ENCODE results near the gene DCP2. TPM values are rescaled to one million over a fixed set of nuclear protein-coding genes. Genes with fewer than 3 reads are reported as not detected.

Gene DCP2
- total and polyA plus RNA-seq, 4 donors: 6.0 to 59.3 (median 23.9) TPM

DNA sequence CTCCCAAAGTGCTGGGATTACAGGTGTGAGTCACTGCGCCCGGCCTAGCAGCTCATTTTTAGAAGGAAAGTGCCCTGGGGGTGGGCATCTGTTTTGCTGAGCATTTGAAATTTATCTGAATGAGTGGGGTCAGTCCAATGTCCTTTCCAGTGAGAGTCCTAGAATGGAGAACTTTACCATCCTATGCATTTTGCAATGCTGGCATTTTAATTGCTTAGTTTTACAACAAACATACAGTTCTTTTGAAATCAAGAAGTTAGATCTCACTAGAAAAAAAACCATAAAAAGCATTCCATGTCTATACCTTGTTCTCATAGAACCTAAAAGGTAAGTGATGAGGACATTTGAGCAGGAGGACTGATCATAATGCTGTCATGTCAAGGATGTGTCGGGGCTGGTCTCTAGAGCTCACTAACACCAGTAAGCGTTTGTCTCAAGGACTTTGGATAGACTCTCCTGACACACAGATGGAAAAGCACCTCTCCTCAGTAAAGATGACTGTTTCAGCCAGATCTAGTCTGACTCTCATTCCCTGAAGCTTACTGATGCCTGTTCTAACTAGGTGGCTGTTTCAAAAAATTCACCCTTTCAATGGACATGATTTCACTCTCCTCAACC, 83.9 kb downstream of the DCP2 start:
- H3K4me3 ChIP-seq (ENCODE audit: low read length in 2 of 2): no peak overlapping the region
- DNase-seq (no peak), ATAC-seq (ENCODE audit: low FRiP score) (no peak)
- intact Hi-C loops (cut with DNase I): no loop called here
- no peak overlapping the region for H3K27ac ChIP-seq (ENCODE audit: low read depth in 1 of 2, low read length in 2 of 2)
- H3K4me1 ChIP-seq (ENCODE audit: control insufficient read depth in 1 of 2, insufficient read depth in 2 of 2, low read length in 2 of 2): no peaks in the 10 kb centered on the region
- peaks cover 0 to 2% of the 10 kb centered on the region in 2 donors for H3K36me3 ChIP-seq (ENCODE audit: control insufficient read depth in 1 of 2, insufficient read depth in 2 of 2, low read length in 1 of 2)
- WGBS, 2 donors: 96 to 97% methylated on average over 4 of the region's 4 CpGs
- H3K27me3 ChIP-seq (ENCODE audit: control insufficient read depth in 1 of 2, insufficient read depth in 2 of 2, low read length in 1 of 2): no peaks in the 10 kb centered on the region
- no peaks in the 10 kb centered on the region for H3K9me3 ChIP-seq (ENCODE audit: control insufficient read depth, low read length)

DNA sequence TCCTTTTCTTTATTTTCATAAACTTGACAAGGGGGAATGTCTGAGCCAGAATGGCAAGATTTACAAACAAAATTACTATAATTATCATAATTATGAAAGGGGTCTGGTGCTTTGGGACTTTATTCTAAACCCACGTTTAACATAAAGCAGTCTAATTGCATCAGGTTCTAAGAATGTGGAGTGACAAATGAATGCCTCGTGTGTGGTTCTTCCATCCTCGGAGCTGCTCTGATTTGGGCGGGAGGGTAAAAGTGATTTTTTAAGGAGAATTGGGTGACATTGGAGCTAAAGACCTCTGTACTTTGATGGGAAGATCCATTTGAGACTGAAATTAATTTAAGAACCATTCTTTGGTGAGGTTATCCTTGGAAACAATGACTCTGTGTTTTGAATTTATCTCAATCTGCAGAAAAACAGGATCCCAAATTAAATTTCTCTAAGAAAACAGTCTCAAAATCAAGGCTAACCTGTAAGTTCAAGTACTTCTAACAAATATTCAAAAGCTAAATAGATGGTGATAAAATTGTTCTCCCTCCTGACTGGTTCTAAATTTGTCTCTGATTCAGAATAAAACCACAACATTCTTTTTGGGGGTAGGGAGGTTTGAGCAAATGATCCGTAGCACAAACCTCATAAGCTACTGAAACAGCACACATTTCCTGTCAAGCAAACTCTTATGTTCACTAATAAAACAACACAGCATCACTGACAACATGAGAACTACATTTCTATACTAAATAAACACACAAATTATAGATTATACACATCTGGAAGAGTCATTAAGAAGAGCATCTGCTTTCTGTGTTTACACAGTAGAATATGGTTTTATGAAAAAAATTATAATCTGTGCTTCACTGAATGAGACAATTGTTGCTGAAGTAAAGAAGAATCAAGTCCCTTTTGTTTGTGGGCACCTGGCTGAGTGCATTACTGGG, 85.5 kb downstream of the DCP2 start:
- peaks cover 0 to 2% of the 10 kb centered on the region in 2 donors for H3K36me3 ChIP-seq (ENCODE audit: control insufficient read depth in 1 of 2, insufficient read depth in 2 of 2, low read length in 1 of 2)
- intact Hi-C loops (cut with DNase I): no loop called here
- H3K4me3 ChIP-seq (ENCODE audit: low read length in 2 of 2): no peak overlapping the region
- no peaks in the 10 kb centered on the region for H3K9me3 ChIP-seq (ENCODE audit: control insufficient read depth, low read length)
- no peak overlapping the region for H3K27ac ChIP-seq (ENCODE audit: low read depth in 1 of 2, low read length in 2 of 2)
- 65 to 72% methylated on average over 5 of the region's 5 CpGs for WGBS, 2 donors
- no peak for DNase-seq
- ATAC-seq (ENCODE audit: low FRiP score): no peak
- no peaks in the 10 kb centered on the region for H3K4me1 ChIP-seq (ENCODE audit: control insufficient read depth in 1 of 2, insufficient read depth in 2 of 2, low read length in 2 of 2)
- H3K27me3 ChIP-seq (ENCODE audit: control insufficient read depth in 1 of 2, insufficient read depth in 2 of 2, low read length in 1 of 2): no peaks in the 10 kb centered on the region

- intact Hi-C loops (cut with DNase I): no loop called here
Measured at GRCh38 chr5:113062869-113063508, 86.4 kb downstream of the DCP2 start.

GRCh38 chr5:113063927-113064326, 87.3 kb downstream of the DCP2 start:
- WGBS, 2 donors: 88 to 89% methylated on average over 12 of the region's 12 CpGs
- H3K36me3 ChIP-seq (ENCODE audit: control insufficient read depth in 1 of 2, insufficient read depth in 2 of 2, low read length in 1 of 2): peaks cover 0 to 2% of the 10 kb centered on the region in 2 donors
- no peak overlapping the region for H3K27ac ChIP-seq (ENCODE audit: low read depth in 1 of 2, low read length in 2 of 2)
- H3K4me1 ChIP-seq (ENCODE audit: control insufficient read depth in 1 of 2, insufficient read depth in 2 of 2, low read length in 2 of 2): no peaks in the 10 kb centered on the region
- no peaks in the 10 kb centered on the region for H3K27me3 ChIP-seq (ENCODE audit: control insufficient read depth in 1 of 2, insufficient read depth in 2 of 2, low read length in 1 of 2)
- no peak for ATAC-seq (ENCODE audit: low FRiP score)
- H3K9me3 ChIP-seq (ENCODE audit: control insufficient read depth, low read length): no peaks in the 10 kb centered on the region
- no peak for DNase-seq
- intact Hi-C loops (cut with DNase I): no loop called here
- H3K4me3 ChIP-seq (ENCODE audit: low read length in 2 of 2): no peak overlapping the region

More at GRCh38 chr5:113062869-113063508, 86.4 kb downstream of the DCP2 start:
- H3K27me3 ChIP-seq (ENCODE audit: control insufficient read depth in 1 of 2, insufficient read depth in 2 of 2, low read length in 1 of 2): no peaks in the 10 kb centered on the region
- H3K4me1 ChIP-seq (ENCODE audit: control insufficient read depth in 1 of 2, insufficient read depth in 2 of 2, low read length in 2 of 2): no peaks in the 10 kb centered on the region
- no peak overlapping the region for H3K27ac ChIP-seq (ENCODE audit: low read depth in 1 of 2, low read length in 2 of 2)
- H3K9me3 ChIP-seq (ENCODE audit: control insufficient read depth, low read length): no peaks in the 10 kb centered on the region
- ATAC-seq (ENCODE audit: low FRiP score) (no peak), DNase-seq (no peak)
- no peak overlapping the region for H3K4me3 ChIP-seq (ENCODE audit: low read length in 2 of 2)
- WGBS, 2 donors: 88 to 90% methylated on average over 6 of the region's 6 CpGs
- peaks cover 0 to 2% of the 10 kb centered on the region in 2 donors for H3K36me3 ChIP-seq (ENCODE audit: control insufficient read depth in 1 of 2, insufficient read depth in 2 of 2, low read length in 1 of 2)

DNA sequence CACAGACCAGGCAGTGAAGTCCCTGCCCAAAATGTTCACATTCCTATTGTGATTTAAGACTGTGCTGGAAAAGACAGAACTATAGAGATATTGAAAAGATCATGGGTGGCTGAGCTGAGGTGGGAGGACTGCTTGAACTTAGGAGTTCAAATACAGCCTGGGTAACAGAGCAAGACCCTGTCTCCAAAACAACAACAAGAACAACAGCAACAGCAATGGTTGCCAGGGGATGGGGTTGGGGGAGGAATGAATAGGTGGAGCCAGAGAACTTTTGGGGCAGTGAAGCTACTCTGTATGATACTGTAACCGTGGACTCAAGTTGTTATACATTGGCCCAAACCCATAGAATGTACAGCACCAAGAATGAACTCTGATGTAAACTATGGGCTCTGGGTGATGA, 88.2 kb downstream of the DCP2 start:
- H3K27ac ChIP-seq (ENCODE audit: low read depth in 1 of 2, low read length in 2 of 2): no peak overlapping the region
- intact Hi-C loops (cut with DNase I): no loop called here
- no peak overlapping the region for H3K4me3 ChIP-seq (ENCODE audit: low read length in 2 of 2)
- H3K36me3 ChIP-seq (ENCODE audit: control insufficient read depth in 1 of 2, insufficient read depth in 2 of 2, low read length in 1 of 2): peaks cover 0 to 2% of the 10 kb centered on the region in 2 donors
- H3K4me1 ChIP-seq (ENCODE audit: control insufficient read depth in 1 of 2, insufficient read depth in 2 of 2, low read length in 2 of 2): no peaks in the 10 kb centered on the region
- DNase-seq (no peak), ATAC-seq (ENCODE audit: low FRiP score) (no peak)
- WGBS, 2 donors: 100% methylated on average over 1 of the region's 1 CpG
- no peaks in the 10 kb centered on the region for H3K27me3 ChIP-seq (ENCODE audit: control insufficient read depth in 1 of 2, insufficient read depth in 2 of 2, low read length in 1 of 2)
- H3K9me3 ChIP-seq (ENCODE audit: control insufficient read depth, low read length): no peaks in the 10 kb centered on the region

DNA sequence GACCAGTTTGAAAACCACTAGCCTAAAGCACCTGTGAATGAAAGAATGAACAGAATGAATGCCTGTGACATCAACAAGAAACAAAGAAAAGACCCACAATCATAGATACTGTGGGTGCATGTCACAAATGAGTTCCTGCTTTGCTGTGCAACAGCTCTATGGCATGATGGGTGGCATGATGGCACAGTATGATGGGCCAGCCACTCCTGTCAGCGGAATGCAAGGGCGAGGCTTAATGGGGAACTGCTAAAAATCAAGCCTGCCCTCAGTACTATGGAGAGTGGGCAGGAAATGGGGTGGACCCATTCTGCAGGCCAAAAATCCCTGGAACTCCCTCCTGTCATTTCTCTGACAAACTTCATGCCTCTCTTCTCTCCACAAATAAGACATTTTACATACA, 89.0 kb downstream of the DCP2 start:
- Histone ChIP-seq H3K4me3 (ENCODE audit: low read length in 2 of 2) (no peak overlapping the region), H3K27me3 (ENCODE audit: control insufficient read depth in 1 of 2, insufficient read depth in 2 of 2, low read length in 1 of 2) (no peaks in the 10 kb centered on the region), H3K36me3 (ENCODE audit: control insufficient read depth in 1 of 2, insufficient read depth in 2 of 2, low read length in 1 of 2) (peaks cover 0 to 2% of the 10 kb centered on the region in 2 donors), H3K9me3 (ENCODE audit: control insufficient read depth, low read length) (no peaks in the 10 kb centered on the region), H3K27ac (ENCODE audit: low read depth in 1 of 2, low read length in 2 of 2) (no peak overlapping the region), H3K4me1 (ENCODE audit: control insufficient read depth in 1 of 2, insufficient read depth in 2 of 2, low read length in 2 of 2) (no peaks in the 10 kb centered on the region)
- DNase-seq: no peak
- ATAC-seq (ENCODE audit: low FRiP score): no peak
- intact Hi-C loops (cut with DNase I): no loop called here
- WGBS, 2 donors: 94 to 96% methylated on average over 2 of the region's 2 CpGs

DNA sequence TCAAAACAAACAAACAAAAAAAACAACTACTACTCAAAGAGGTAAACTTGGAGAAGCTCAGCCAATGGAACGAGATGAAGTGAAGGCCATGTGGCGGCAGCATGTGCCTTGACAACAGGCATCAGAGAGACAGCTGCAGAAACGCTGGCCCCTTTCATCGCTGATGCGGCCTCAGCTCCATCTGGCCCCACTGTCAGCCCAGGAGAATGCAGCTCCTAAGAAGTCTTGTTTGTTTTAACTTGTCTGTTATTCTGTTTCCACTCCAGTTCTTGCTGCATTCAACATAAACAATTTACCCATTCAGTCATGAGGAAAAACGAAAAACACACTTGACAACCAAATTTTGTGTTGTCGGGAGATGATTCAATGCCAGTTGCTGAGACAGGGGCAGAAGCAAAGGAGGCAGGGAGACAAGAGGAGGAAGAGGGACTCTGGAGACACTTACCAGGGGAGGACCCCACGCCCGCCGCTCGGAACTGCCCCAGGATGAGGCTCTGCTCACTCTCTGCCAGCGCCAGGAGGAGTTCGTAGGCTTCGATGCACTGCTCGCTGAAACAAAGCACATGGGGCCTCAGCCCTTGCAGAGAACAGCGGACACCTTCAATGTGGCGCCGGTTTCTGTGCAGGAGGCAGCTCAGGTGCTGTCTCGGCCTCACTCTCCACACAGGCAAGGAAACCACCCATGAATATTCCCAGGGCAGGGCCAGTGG, 91.2 kb downstream of the DCP2 start:
- no peak for ATAC-seq (ENCODE audit: low FRiP score)
- H3K27me3 ChIP-seq (ENCODE audit: control insufficient read depth in 1 of 2, insufficient read depth in 2 of 2, low read length in 1 of 2): no peaks in the 10 kb centered on the region
- WGBS, 2 donors: 91 to 94% methylated on average over 19 of the region's 19 CpGs
- DNase-seq: no peak
- no peak overlapping the region for H3K4me3 ChIP-seq (ENCODE audit: low read length in 2 of 2)
- H3K4me1 ChIP-seq (ENCODE audit: control insufficient read depth in 1 of 2, insufficient read depth in 2 of 2, low read length in 2 of 2): no peaks in the 10 kb centered on the region
- no peak overlapping the region for H3K27ac ChIP-seq (ENCODE audit: low read depth in 1 of 2, low read length in 2 of 2)
- H3K36me3 ChIP-seq (ENCODE audit: control insufficient read depth in 1 of 2, insufficient read depth in 2 of 2, low read length in 1 of 2): peaks cover 0 to 2% of the 10 kb centered on the region in 2 donors
- intact Hi-C loops (cut with DNase I): no loop called here
- no peaks in the 10 kb centered on the region for H3K9me3 ChIP-seq (ENCODE audit: control insufficient read depth, low read length)

DNA sequence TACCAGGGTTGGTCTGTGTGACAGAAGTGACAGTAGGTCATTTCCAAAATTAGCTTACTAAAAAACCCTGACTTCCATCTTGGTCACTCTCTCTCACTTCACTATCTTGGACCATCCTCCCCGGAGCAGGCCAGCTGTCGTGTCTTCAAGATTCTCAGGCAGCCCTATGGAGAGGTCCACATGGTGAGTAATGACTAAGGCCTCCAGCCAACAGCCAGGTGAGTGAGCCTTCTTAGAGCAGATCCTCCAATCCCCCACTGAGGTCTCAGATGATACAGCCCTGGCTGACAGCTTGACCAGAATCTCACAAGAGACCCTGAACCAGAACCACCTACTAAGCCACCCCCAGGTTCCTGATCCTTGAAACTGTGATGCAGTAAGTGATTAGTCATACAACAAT, 92.0 kb downstream of the DCP2 start:
- no peaks in the 10 kb centered on the region for H3K9me3 ChIP-seq (ENCODE audit: control insufficient read depth, low read length)
- no peaks in the 10 kb centered on the region for H3K4me1 ChIP-seq (ENCODE audit: control insufficient read depth in 1 of 2, insufficient read depth in 2 of 2, low read length in 2 of 2)
- no peak overlapping the region for H3K4me3 ChIP-seq (ENCODE audit: low read length in 2 of 2)
- DNase-seq (no peak), ATAC-seq (ENCODE audit: low FRiP score) (no peak)
- no peaks in the 10 kb centered on the region for H3K27me3 ChIP-seq (ENCODE audit: control insufficient read depth in 1 of 2, insufficient read depth in 2 of 2, low read length in 1 of 2)
- 92 to 95% methylated on average over 2 of the region's 2 CpGs for WGBS, 2 donors
- no peak overlapping the region for H3K27ac ChIP-seq (ENCODE audit: low read depth in 1 of 2, low read length in 2 of 2)
- no peaks in the 10 kb centered on the region for H3K36me3 ChIP-seq (ENCODE audit: control insufficient read depth in 1 of 2, insufficient read depth in 2 of 2, low read length in 1 of 2)
- intact Hi-C loops (cut with DNase I): no loop called here

Data from aorta (tissue), 5 donors.